ENCODE measurements around the gene PNISR. TPM values are rescaled to one million over a fixed set of nuclear protein-coding genes. Genes with fewer than 3 reads are reported as not detected.
A peak's percentile ranks its signal among the peaks of the same experiment; 100 is the strongest.
"Not testable (repeated sequence)": the region's sequence is repeated elsewhere in the genome, so short reads cannot be mapped to it uniquely, and the experiment has no call there.

Gene PNISR
- total and polyA plus RNA-seq, 2 experiments from 2014 or later, result 135 to 270 TPM

GRCh38 chr6:99467509-99468106, 42.5 kb upstream of the PNISR start:
- no peaks in the 10 kb centered on the region for H3K9me2 ChIP-seq (ENCODE audit: insufficient read depth)
- H3K27ac ChIP-seq (ENCODE audit: low read depth), result no peak overlapping the region
- Mint-ChIP-seq H3K4me1 (no peaks in the 10 kb centered on the region), H3K9me3 (no peaks in the 10 kb centered on the region), H3K36me3 (ENCODE audit: low read depth) (peaks cover 13% of the 10 kb centered on the region), H3K27me3 (ENCODE audit: insufficient read depth, low read depth, poor library complexity) (no peaks in the 10 kb centered on the region), H3K27ac (no peak overlapping the region), H3K4me3 (no peak overlapping the region)
- no peaks in the 10 kb centered on the region for H3K27me3 ChIP-seq (ENCODE audit: insufficient read depth)
- TF ChIP-seq STAT1 (IDR thresholded peaks at IDR 0.05; ENCODE audit: unreplicated experiment), result no peak
- TF ChIP-seq CTCF (conservative IDR thresholded peaks at IDR 0.05; ENCODE audit: low read depth in 2 of 2), result peak; percentile 62 to 67
- DNase-seq (ENCODE audit: low spot score) (peak; percentile 47), ATAC-seq (no peak)
- no peaks in the 10 kb centered on the region for H4K20me1 ChIP-seq (replicated peaks; ENCODE audit: insufficient read depth)
- H3K4me2 ChIP-seq, result no peak overlapping the region
- no peaks in the 10 kb centered on the region for H3K36me3 ChIP-seq (ENCODE audit: insufficient read depth)
- no peaks in the 10 kb centered on the region for H3F3A ChIP-seq (replicated peaks; ENCODE audit: low read depth)
- H3K4me1 ChIP-seq (ENCODE audit: insufficient read depth), result no peaks in the 10 kb centered on the region
- no peak overlapping the region for H3K4me3 ChIP-seq
- H2AFZ ChIP-seq, result no peak overlapping the region
- H3K79me2 ChIP-seq (replicated peaks; ENCODE audit: insufficient read depth), result no peaks in the 10 kb centered on the region

- not testable (repeated sequence) for H2AFZ ChIP-seq; H3K27ac Mint-ChIP-seq; H3K36me3 ChIP-seq (ENCODE audit: insufficient read depth); H3K79me2 ChIP-seq (replicated peaks; ENCODE audit: insufficient read depth); H3K4me3 ChIP-seq; H3K9me2 ChIP-seq (ENCODE audit: insufficient read depth); H3K27me3 Mint-ChIP-seq (ENCODE audit: insufficient read depth, low read depth, poor library complexity); H3K4me1 ChIP-seq (ENCODE audit: insufficient read depth); H3K4me3 Mint-ChIP-seq; H3K4me2 ChIP-seq; H4K20me1 ChIP-seq (replicated peaks; ENCODE audit: insufficient read depth); DNase-seq (ENCODE audit: low spot score); H3K27ac ChIP-seq (ENCODE audit: low read depth); ATAC-seq; H3K27me3 ChIP-seq (ENCODE audit: insufficient read depth); H3F3A ChIP-seq (replicated peaks; ENCODE audit: low read depth)
- peaks cover 64% of the 10 kb centered on the region for H3K36me3 Mint-ChIP-seq (ENCODE audit: low read depth)
- H3K4me1 Mint-ChIP-seq, result peaks cover 13% of the 10 kb centered on the region
- H3K9me3 Mint-ChIP-seq, result peaks cover 26% of the 10 kb centered on the region
Observed at GRCh38 chr6:99459133-99459532, 34.0 kb upstream of the PNISR start.

- Histone ChIP-seq H3K36me3 (ENCODE audit: insufficient read depth) (peaks cover 4% of the 10 kb centered on the region), H3F3A (replicated peaks; ENCODE audit: low read depth) (peaks cover 10% of the 10 kb centered on the region; the same call in 1 of the 2 replicates), H3K27me3 (ENCODE audit: insufficient read depth) (no peaks in the 10 kb centered on the region), H3K4me1 (ENCODE audit: insufficient read depth) (peaks cover 6% of the 10 kb centered on the region), H3K4me3 (no peak overlapping the region), H2AFZ (no peak overlapping the region), H3K4me2 (no peak overlapping the region), H4K20me1 (replicated peaks; ENCODE audit: insufficient read depth) (no peaks in the 10 kb centered on the region), H3K27ac (ENCODE audit: low read depth) (no peak overlapping the region), H3K79me2 (replicated peaks; ENCODE audit: insufficient read depth) (no peaks in the 10 kb centered on the region), H3K9me2 (ENCODE audit: insufficient read depth) (no peaks in the 10 kb centered on the region)
- Mint-ChIP-seq H3K27me3 (ENCODE audit: insufficient read depth, low read depth, poor library complexity) (peaks cover 5% of the 10 kb centered on the region), H3K4me1 (peaks cover 13% of the 10 kb centered on the region), H3K36me3 (ENCODE audit: low read depth) (peaks cover 69% of the 10 kb centered on the region), H3K9me3 (peaks cover 34% of the 10 kb centered on the region), H3K4me3 (no peak overlapping the region), H3K27ac (no peak overlapping the region)
- TF ChIP-seq CTCF (conservative IDR thresholded peaks at IDR 0.05; ENCODE audit: low read depth in 2 of 2) (peak; percentile 61 to 64), STAT1 (IDR thresholded peaks at IDR 0.05; ENCODE audit: unreplicated experiment) (no peak)
- peak; percentile 85 for DNase-seq (ENCODE audit: low spot score)
- peak; percentile 58 for ATAC-seq
Observed at GRCh38 chr6:99458319-99458718, 33.2 kb upstream of the PNISR start.
